Astrocyte of the spinal cord (primary cell): ENCODE measurements around the gene PVALEF.

Source experiments
- DNase-seq: peaks from one replicate; pipeline ENCODE4 v3.0.0; 2011; ENCODE audit warnings: low read depth, low spot score
- H3K4me3 ChIP-seq: 2 replicates; pipeline ENCODE4 v1.5.1; 2011; ENCODE audit warnings: low read depth, mild to moderate bottlenecking, low read length, moderate library complexity
- CTCF ChIP-seq: IDR thresholded peaks from 2 replicates; pipeline ENCODE4 v1.5.1; 2012; ENCODE audit warnings: low read depth, mild to moderate bottlenecking, low read length, inconsistent platforms
- in situ Hi-C: cut with HindIII; loops from 2 replicates; pipeline ENCODE4 v1.10.0; 2017; ENCODE audit warnings: low sequenced_read_pairs

The PVALEF gene

GRCh38 chr17:81206657-81207056 lies 41.4 kb downstream of the PVALEF start:
- no peak overlapping the region for H3K4me3 ChIP-seq
- TF ChIP-seq CTCF, result no peak
- DNase-seq, result no peak
- in situ Hi-C loops, result no loop called here

- DNase-seq, result no peak
- no peak for TF ChIP-seq CTCF
- no peak overlapping the region for H3K4me3 ChIP-seq
- in situ Hi-C loops, result no loop called here
Measured at GRCh38 chr17:81207610-81208581, 42.6 kb downstream of the PVALEF start.

GRCh38 chr17:81208651-81209050 lies 43.3 kb downstream of the PVALEF start:
- in situ Hi-C loops, result no loop called here
- no peak overlapping the region for H3K4me3 ChIP-seq
- TF ChIP-seq CTCF, result no peak
- DNase-seq, result no peak

- no peak overlapping the region for H3K4me3 ChIP-seq
- in situ Hi-C loops, result no loop called here
- no peak for DNase-seq
- no peak for TF ChIP-seq CTCF
Measured at GRCh38 chr17:81209141-81209540, 43.8 kb downstream of the PVALEF start.

- TF ChIP-seq CTCF, result no peak
- DNase-seq, result no peak
- in situ Hi-C loops, result no loop called here
- H3K4me3 ChIP-seq, result no peak overlapping the region
Measured at GRCh38 chr17:81210466-81210865, 45.2 kb downstream of the PVALEF start.

- TF ChIP-seq CTCF, result peak; percentile 5
- in situ Hi-C loops, result no loop called here
- peak; percentile 22 for DNase-seq
- H3K4me3 ChIP-seq, result no peak overlapping the region
Measured at GRCh38 chr17:81210868-81211267, 45.6 kb downstream of the PVALEF start.
